Stimulated activated CD4-positive, alpha-beta T cell treated with anti-CD3 and anti-CD28 coated beads, Interleukin-2, amount 100 ng/mL, for 24 hours (primary cell): ENCODE measurements around the gene XXYLT1.
"Not testable (repeated sequence)": the region's sequence is repeated elsewhere in the genome, so short reads cannot be mapped to it uniquely, and the experiment has no call there.

Source experiments
- DNase-seq, 2 donors: peaks; one replicate each; pipeline ENCODE4 v3.0.0-alpha.2; 2020

The XXYLT1 gene

DNA sequence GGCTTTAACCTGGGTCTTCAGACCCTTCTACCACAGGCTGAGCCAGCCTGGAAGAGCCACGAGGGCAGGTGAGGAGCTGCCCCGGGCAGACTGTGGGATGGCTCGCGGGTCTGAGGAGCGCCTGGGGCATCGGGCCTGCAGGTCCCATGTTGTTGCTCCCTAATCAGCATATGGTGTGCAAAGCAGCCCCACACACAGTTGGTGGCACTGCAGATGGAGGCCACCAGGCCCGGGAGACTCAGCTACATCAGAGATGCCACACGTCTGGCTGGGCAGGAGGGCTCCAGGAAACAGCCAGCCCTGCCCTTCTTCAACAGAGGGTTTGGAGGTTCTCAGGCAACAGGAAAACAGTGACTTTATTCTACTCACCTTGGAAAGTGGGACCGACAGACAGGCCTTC, 63.9 kb downstream of the XXYLT1 start:
- no peak for DNase-seq

DNA sequence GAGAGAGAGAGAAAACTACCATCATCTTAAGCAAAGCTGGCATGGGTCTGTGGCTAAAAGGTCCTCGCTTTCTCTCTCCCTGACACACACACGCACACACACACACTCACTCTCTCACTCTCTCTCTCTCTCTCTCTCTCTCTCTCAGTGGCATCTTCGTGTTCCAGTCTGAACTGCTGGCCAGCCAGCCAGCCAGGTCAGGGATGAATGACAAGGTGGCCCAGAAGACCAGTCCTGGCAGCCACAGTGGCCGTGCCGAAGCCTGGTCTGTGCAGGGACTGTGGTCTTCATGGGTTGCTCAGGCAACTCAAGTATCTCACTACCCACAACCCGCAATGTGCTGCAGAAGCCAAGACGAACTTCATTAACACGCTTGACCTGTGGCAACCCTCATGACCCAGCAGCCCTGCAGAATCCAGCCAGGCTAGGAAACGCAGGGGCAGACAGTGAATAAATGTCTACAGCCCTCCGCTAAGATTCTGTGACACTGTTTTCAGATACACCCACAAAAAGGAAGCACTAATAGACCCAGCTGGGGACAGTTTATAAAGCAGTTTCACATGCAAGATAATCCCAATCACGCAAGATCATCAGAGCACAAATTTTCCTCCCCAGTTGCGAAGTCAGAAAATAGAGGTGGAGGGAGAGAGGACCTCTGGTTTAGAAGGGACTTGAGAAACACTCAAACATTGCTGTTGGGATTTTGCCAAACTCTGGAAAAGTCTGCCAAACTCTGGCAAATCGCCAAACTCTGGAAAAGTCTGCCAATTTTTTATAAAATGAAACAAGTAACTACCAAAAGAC, 66.4 kb downstream of the XXYLT1 start:
- DNase-seq, result no peak

GRCh38 chr3:195203606-195204005, 67.4 kb downstream of the XXYLT1 start:
- no peak for DNase-seq

GRCh38 chr3:195201295-195201694, 69.7 kb downstream of the XXYLT1 start:
- DNase-seq, result no peak

GRCh38 chr3:195200010-195200822, 70.7 kb downstream of the XXYLT1 start:
- no peak for DNase-seq

GRCh38 chr3:195198426-195199346, 72.3 kb downstream of the XXYLT1 start:
- DNase-seq, result no peak

DNA sequence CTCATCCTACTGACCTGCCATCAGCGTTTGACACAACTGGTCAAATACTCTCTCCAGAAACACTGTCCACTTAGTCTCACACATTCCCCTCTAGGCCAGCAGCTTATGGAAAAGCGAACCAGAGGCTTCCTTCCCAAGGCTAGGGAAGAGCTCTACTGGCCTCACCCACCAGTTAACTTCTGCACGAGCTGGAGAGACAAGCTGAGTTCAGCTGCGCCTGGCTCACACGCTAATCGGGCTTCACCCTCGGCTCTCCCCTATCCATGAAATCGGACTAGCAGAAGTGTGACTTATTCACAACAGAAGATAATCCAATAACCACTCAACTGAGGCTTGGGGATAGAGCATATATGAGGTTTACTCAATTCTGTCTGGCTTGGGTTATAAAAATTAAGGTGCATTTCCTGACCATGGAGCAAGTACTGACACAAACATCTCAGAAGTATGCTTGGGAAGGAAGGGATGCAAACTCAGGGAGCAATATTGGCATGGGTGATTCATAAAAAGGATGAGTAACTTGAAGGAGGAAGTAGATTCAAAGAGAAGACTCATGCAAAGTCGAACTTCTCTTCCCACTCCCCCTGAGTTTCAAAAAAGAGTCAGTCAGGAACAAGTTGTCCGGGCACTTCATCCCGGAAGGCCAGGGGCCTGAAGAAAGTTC, 73.1 kb downstream of the XXYLT1 start:
- no peak for DNase-seq

GRCh38 chr3:195196266-195196665, 74.7 kb downstream of the XXYLT1 start:
- DNase-seq, result no peak

- DNase-seq, result no peak
Observed at GRCh38 chr3:195195321-195196209, 75.4 kb downstream of the XXYLT1 start.

GRCh38 chr3:195194559-195195206, 76.3 kb downstream of the XXYLT1 start:
- no peak for DNase-seq

DNA sequence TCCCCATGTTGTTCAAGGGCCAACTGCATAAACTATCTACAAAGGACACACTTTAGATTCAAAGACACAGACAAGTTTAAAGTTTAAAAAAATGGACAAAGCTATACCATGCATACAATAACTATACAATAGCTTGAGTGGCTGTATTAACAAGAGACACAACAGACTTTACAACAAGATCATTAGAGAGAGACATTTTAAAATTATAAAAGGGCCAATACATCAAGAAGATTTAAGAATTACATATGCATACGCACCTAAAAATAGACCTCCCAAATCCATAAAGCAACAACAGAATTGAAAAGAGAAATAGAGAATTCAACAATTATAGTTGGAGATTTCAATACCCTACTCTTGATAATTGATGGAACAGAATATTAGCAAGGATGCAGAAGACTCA, 79.4 kb downstream of the XXYLT1 start:
- DNase-seq, result no peak

DNA sequence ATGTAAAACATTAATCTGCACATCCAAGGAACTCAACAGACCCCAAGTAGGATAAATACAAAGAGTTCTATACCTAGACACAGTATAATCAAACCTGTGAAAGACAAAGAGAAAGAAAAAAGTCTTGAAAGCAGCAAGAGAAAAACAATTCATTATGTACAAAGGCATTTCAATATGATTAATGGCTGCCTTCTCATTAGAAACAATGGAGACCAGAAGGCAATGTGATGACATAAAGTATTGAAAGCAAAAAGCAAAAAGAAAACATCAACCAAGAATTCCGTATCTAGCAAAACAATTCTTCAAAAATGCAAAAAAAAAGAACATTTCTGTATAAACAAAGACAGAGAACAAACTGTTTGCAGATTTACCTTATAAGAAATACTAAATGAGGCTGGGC, 81.1 kb downstream of the XXYLT1 start:
- DNase-seq, result no peak

GRCh38 chr3:195188426-195188927, 82.5 kb downstream of the XXYLT1 start:
- no peak for DNase-seq

- no peak for DNase-seq
Observed at GRCh38 chr3:195187609-195188425, 83.1 kb downstream of the XXYLT1 start.

DNA sequence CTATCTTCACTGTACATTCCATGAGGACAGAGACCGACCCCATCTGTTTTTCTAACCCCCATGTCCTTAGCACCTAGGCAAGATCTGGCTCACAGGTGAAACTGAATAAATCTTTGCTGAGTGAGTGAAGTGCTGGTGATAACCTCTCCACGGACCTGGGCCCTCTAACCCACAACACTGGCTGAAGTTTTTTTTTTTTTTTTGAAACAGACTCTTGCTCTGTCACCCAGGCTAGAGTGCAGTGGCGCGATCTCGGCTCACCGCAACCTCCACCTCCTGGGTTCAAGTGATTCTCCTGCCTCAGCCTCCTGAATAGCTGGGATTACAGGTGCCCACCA, 84.3 kb downstream of the XXYLT1 start:
- DNase-seq, result not testable (repeated sequence)

DNA sequence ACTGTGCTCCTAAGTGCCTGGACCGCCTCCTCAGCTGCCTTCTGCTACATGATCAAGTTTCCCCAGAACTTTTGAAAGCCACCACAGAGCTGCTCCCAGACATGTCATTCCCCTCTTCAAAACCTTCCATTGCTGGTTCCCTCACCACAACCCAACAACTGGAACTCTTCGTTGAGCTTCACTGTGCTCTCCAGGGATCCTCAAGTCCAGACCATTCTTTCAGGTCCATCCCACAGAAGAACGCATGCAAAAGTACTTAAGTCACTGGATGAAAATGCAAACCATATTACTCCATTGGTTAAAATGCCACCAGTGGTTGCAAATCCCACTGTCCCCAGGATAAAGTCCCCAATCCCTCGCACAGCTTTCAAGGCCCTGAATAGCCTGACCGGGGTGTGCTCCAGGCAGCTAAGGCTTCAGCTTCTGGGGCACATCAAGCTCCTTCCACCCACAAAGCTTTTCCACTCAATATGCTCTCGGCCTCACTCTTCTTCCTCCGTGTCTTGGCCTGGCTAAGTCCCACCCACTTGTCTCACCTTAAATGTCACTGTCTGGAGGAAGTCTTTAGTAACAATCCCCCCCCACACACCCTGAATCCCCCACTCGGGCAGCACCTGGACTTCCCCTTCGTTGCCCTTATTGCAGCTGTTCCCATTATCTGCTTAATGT, 84.8 kb downstream of the XXYLT1 start:
- no peak for DNase-seq

DNA sequence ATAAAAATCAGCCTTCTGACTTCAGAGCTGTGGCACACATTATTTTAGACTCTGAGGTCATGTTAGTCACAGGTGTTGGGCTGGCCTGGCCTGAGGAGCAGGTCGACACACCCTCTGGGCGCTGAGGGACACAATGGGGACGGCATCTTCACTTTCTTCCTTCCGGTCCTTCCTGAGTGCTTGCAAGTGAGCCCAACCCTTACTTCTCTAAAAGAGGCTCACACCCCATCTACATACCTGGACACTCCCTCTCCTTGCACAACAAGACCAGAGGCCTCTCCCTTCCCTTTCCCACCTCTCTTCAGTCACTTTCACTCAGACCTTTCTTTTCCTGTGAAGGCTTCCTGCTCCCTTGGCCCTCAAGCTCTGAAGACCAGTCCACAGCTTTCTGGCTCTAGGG, 85.4 kb downstream of the XXYLT1 start:
- no peak for DNase-seq

DNA sequence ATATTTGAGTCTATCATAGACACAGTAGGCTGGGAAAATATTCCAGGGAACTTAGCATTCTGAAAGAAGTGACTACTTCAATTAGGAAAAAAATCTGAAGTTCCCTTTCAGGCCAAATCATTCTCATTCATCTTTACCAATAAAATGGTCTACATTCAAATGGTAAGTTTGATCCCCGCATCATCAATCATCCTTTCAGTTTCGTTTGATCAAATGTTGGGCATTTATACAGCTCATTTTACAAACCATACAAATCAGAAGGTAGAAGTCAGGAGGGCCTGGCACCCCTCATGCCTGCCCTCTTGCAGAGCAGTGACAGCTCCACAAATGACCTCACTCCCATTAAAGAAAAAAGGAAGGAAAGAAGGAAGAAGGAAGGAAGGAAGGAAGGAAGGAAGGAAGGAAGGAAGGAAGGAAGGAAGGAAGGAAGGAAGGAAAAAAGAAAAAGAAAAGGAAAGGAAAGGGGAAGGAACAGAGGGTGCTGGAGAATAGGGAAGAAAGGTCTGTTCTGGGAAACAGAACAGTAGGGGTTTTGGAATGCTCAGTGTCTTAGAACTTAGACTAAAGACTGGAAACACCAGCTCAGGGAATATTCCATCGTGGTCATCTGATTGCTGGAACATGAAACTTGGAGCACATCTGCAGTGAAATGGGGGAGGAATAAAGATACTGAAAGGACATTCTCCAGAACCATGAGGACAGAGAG, 86.1 kb downstream of the XXYLT1 start:
- DNase-seq, result no peak
